BJ (cell line): ENCODE results near the gene SSH3. TPM values are rescaled to one million over a fixed set of nuclear protein-coding genes. Genes with fewer than 3 reads are reported as not detected.

Source experiments
- CTCF ChIA-PET: fragments of 350-600 bp; formaldehyde crosslinking; extraction: SDS; loops from one replicate; lab custom pipeline; 2021; ENCODE audit warnings: antibody characterized with exemption, inconsistent platforms; lab: Yijun Ruan, JAX
- POLR2A ChIA-PET: fragments of 300-600 bp; sonication (Branson Sonifier 250); formaldehyde crosslinking; extraction: SDS; loops from one replicate; lab custom pipeline; 2021; ENCODE audit warnings: antibody characterized with exemption; lab: Charles Lee
- DNase-seq: peaks from one replicate; pipeline ENCODE4 v3.0.0-alpha.2; 2011; ENCODE audit warnings: low read depth
- H3K27me3 ChIP-seq: 2 replicates; pipeline ENCODE4 v1.6.0; 2011; ENCODE audit warnings: low read length; ENCODE audit not compliant: control insufficient read depth, insufficient read depth
- H3K36me3 ChIP-seq: 2 replicates; pipeline ENCODE4 v1.5.1; 2011; ENCODE audit warnings: low read length; ENCODE audit not compliant: control insufficient read depth, insufficient read depth
- H3K4me3 ChIP-seq: 2 replicates; pipeline ENCODE4 v1.5.1; 2011; ENCODE audit warnings: low read depth, mild to moderate bottlenecking, control low read depth, low read length
- CTCF ChIP-seq: IDR thresholded peaks from 2 replicates; pipeline ENCODE4 v1.5.1; 2011; ENCODE audit warnings: low read depth, mild to moderate bottlenecking, control low read depth, inconsistent platforms, low read length, moderate library complexity; ENCODE audit not compliant: insufficient read depth
- polyA plus RNA-seq: library from polyadenylated mRNA; depleted of rRNA; stranded (reverse); fragments of >200 nt; gene quantifications from 2 replicates; pipeline ENCODE4 v1.2.3, GENCODE V29; 2011; rRNA removed
- small RNA-seq: library from RNA; depleted of rRNA; stranded (forward); fragments of <200 nt; gene quantifications from one replicate; pipeline ENCODE3, GENCODE V24; 2012; ENCODE audit warnings: low replicate concordance, low read depth; ENCODE audit not compliant: insufficient read length

SSH3 gene
- polyA plus RNA-seq, 1 experiment = 22.1 TPM

GRCh38 chr11:67357831-67358670, 54.7 kb downstream of the SSH3 start:
- ChIA-PET CTCF (interaction anchor here (3.6 to 20.3 kb wide), 2 partner anchors 11 to 23 kb away, joined by 29 to 892 read pairs; partner anchors contain the start of genes CLCF1 and RAD9A), POLR2A (interaction anchor here (0.5 to 1.0 kb wide), 3 partner anchors 9 to 41 kb away, joined by 3 read pairs; no protein-coding TSS in a partner anchor)
- Histone ChIP-seq H3K4me3 (no peak overlapping the region), H3K27me3 (no peaks in the 10 kb centered on the region), H3K36me3 (0 out of 2 replicates have a peak, but pooled peaks cover 2% of the 10 kb centered on the region)
- no peak for DNase-seq
- TF ChIP-seq CTCF = no peak

Small RNA genes lying within 50 kb of the gene (small RNA-seq; reads per million reads assigned to genes)
- not detected for gene RN7SKP239

Other genes with a start within 250 kb of the SSH3 start
- 33.7 and 42.8 TPM in 2 replicates for gene RHOD, start 246.7 kb upstream of the SSH3 start, polyA plus RNA-seq
- 44.9 and 63.5 TPM in 2 replicates for gene KDM2A, start 184.3 kb upstream of the SSH3 start, polyA plus RNA-seq
- 21.9 and 31.2 TPM in 2 replicates for gene GRK2, start 37.1 kb upstream of the SSH3 start, polyA plus RNA-seq
- gene ANKRD13D, start 14.2 kb upstream of the SSH3 start, polyA plus RNA-seq = 18.4 and 30.7 TPM in 2 replicates
- 95.6 and 119 TPM in 2 replicates for gene POLD4, start 50.0 kb downstream of the SSH3 start, polyA plus RNA-seq
- 13.9 and 21.3 TPM in 2 replicates for gene CLCF1, start 70.1 kb downstream of the SSH3 start, polyA plus RNA-seq
- gene RAD9A, start 88.5 kb downstream of the SSH3 start, polyA plus RNA-seq = 5.9 and 10.7 TPM in 2 replicates
- gene PPP1CA, start 98.3 kb downstream of the SSH3 start, polyA plus RNA-seq = 146 and 233 TPM in 2 replicates
- not detected in 2 replicates for gene TBC1D10C, start 100.6 kb downstream of the SSH3 start, polyA plus RNA-seq
- gene CARNS1, start 112.1 kb downstream of the SSH3 start, polyA plus RNA-seq = 0.07 and 0.12 TPM in 2 replicates
- 42.9 and 59.9 TPM in 2 replicates for gene RPS6KB2, start 125.0 kb downstream of the SSH3 start, polyA plus RNA-seq
- 0.27 and 0.43 TPM in 2 replicates for gene PTPRCAP, start 134.2 kb downstream of the SSH3 start, polyA plus RNA-seq
- gene CORO1B, start 139.9 kb downstream of the SSH3 start, polyA plus RNA-seq = 86.5 and 158 TPM in 2 replicates
- not detected in 2 replicates for gene GPR152, start 149.2 kb downstream of the SSH3 start, polyA plus RNA-seq
- gene CABP4, start 151.8 kb downstream of the SSH3 start, polyA plus RNA-seq = not detected in 2 replicates
- gene TMEM134, start 165.7 kb downstream of the SSH3 start, polyA plus RNA-seq = 30.6 and 31.7 TPM in 2 replicates
- 69.9 and 133 TPM in 2 replicates for gene AIP, start 179.5 kb downstream of the SSH3 start, polyA plus RNA-seq
- gene PITPNM1, start 201.8 kb downstream of the SSH3 start, polyA plus RNA-seq = 8.0 and 14.4 TPM in 2 replicates
- gene CDK2AP2, start 204.6 kb downstream of the SSH3 start, polyA plus RNA-seq = 15.4 and 30.4 TPM in 2 replicates
- gene CABP2, start 219.9 kb downstream of the SSH3 start, polyA plus RNA-seq = not detected in 2 replicates